RCC 7860 (cell line): ENCODE data around the gene SIRT1.
"Not testable (repeated sequence)": the region's sequence is repeated elsewhere in the genome, so short reads cannot be mapped to it uniquely, and the experiment has no call there.

ENCODE experiments used
- DNase-seq: peaks from one replicate; pipeline ENCODE4 v3.0.0-alpha.2; 2015; ENCODE audit warnings: low spot score
- FAIRE-seq: peaks from 2 replicates; lab custom pipeline; 2012; peaks lifted over from hg19 to GRCh38; lab: Jason Lieb, UNC

The SIRT1 gene

DNA sequence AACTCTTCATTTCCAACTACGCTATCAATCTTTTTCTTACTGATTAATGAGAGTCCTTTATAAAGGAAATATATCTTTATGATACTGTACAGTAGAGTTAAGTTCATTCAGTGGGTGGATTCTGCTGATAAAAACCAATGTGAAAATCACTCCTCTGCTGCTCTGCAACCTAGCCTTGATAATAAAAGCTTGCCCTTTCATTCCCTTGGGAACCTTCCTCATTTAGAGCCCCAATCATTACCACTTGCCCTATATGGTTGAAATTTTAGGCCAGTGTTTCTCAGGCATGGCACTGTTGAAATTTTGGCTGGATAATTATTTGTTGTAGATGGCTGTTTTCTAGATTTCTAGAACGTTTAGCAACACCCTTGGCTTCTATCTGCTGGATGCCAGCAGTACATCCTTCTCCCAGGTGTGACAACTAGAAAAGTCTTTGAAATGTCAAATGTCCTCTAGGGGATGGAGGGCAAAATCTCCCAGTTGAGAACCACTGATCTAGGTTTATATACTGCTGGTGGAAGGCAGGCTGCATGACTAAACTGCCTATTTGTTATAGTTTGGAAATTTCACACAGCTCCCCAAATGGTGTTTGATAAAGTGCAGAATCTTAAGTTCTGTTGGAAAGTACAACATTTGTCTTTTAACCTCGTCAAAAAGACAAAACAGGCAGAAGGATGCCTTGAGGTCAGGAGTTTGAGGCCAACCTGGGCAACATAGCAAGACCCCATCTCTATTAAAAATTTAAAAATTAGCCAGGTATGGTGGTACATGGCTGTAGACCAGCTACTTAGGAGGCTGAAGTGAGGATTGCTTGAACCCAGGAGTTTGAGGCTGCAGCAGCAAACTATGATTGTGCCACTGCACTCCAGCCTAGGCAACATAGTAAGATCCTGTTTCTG is 8.9 kb upstream of the SIRT1 start:
- DNase-seq (no peak), FAIRE-seq (no peak)

DNA sequence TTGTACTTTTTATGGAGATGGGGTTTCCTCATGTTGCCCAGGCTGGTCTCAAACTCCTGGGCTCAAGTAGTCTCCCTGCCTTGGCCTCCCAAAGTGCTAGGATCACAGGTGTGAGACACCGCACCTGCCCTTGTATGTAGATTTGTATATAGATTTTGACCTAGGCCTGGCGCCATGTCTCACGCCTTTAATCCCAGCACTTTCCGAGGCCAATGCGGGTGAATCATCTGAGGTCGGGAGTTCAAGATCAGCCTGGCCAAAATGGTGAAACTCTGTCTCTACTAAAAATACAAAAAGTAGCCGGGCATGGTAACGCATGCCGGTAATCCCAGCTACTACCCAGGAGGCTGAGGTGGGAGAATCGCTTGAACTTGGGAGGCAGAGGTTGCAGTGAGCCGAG is 7.0 kb upstream of the SIRT1 start:
- FAIRE-seq, DNase-seq: not testable (repeated sequence)

DNA sequence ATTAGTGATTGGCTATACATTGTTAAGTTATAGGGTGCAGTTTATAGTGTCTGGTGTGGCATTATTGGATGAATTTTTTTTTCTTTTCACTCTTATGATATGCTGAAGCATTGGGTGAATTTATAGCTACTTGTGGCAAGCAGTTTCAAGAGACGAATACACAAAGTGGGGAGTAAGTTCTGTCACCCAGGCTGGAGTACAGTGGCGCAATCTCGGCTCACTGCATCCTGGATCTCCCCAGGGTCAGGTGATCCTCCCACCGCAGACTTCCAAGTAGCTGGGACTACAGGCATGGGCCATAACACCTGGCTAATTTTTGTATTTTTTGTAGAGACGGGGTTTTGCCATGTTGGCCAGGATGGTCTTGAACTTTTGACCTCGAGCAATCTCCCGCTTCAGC is 6.3 kb upstream of the SIRT1 start:
- no peak for DNase-seq
- no peak for FAIRE-seq

DNA sequence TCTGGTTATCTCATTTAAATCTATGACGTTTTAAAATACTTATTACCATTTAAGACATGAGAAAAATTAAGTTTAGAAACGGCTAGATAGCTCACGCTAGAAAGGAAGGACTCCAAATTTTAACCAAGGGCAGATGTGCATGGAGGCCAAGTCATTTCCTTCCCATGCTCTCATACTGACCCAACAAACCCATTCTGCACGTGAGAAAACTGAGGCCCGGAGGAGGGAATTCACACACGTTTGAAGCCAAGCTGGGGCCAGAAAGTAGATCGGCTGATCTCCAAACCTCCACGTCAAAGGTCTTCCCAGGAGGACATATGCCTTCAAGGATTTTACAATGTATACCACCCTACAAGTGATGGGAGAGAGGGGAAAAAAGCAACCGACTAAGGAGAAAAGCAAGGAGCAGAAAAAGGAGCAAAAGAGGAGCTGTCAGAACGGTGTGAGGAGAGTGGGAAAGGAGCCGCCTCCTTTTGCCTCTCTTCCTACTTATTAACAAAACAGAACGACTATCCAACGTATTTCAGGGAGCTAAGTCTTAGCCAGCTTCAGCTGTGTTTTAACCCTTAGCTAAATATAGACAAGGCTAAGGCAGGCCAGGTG is 645 bp upstream of the SIRT1 start:
- DNase-seq (no peak), FAIRE-seq (no peak)

DNA sequence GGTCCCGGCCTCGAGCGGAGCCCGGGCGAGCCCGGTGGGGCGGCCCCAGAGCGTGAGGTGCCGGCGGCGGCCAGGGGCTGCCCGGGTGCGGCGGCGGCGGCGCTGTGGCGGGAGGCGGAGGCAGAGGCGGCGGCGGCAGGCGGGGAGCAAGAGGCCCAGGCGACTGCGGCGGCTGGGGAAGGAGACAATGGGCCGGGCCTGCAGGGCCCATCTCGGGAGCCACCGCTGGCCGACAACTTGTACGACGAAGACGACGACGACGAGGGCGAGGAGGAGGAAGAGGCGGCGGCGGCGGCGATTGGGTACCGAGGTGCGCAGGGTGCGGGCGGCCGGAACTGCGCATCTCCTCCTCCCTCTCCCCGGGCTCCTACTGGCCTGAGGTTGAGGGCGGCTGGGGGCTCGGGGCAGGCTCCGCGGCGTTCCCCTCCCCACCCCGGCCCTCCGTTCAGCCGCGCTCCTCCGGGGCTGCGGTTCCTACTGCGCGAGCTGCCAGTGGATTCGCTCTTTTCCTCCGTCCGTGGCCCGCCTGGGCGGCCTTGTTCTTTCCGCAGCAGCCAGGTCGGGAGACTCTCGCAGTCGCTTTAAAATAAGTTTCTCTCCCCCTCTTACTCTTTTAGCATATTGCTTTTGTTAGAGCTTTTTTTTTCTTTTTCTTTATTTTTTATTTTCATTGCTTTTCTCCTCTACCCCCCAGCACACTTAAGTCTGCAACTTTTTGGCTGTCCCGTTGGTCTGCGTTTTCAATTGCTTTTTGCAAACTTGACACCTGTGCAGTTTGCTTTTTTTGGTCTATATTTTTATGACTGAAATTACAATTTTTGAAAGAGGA is 600 bp downstream of the SIRT1 start:
- FAIRE-seq: no peak
- DNase-seq: peak; percentile 71

DNA sequence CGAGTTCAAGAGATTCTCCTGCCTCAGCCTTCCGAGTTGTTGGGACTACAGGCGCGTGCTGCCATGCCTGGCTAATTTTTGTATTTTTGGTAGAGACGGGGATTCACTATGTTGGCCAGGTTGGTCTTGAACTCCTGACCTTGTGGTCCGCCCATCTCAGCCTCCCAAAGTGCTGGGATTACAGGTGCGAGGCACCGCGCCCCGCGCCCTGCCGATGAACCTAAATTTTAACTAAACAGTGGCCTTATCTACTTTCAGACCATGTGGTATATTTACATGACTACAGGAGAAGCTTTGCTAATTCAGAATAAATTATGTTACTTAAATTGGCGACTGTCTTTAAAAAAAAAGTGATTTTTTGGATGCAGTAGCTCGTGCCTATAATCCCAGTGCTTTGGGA is 9.2 kb downstream of the SIRT1 start:
- DNase-seq (no peak), FAIRE-seq (no peak)

DNA sequence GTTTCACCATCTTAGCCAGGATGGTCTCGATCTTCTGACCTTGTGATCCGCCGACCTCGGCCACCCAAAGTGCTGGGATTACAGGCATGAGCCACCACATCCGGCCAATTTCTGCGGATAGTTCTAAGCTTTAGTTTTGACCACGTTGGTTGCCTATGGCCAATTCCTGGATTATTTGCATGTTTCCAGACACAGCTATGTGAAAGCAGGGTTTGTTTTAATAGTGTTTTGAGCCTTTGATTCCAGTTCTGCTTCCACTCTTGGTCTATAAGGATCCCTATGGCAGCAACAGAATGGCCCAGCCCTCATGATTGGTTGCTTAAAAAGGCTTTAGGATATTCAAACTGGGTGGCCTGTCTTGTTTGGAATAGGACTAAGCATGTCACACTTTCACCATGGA is 19.1 kb downstream of the SIRT1 start:
- DNase-seq: no peak
- no peak for FAIRE-seq

DNA sequence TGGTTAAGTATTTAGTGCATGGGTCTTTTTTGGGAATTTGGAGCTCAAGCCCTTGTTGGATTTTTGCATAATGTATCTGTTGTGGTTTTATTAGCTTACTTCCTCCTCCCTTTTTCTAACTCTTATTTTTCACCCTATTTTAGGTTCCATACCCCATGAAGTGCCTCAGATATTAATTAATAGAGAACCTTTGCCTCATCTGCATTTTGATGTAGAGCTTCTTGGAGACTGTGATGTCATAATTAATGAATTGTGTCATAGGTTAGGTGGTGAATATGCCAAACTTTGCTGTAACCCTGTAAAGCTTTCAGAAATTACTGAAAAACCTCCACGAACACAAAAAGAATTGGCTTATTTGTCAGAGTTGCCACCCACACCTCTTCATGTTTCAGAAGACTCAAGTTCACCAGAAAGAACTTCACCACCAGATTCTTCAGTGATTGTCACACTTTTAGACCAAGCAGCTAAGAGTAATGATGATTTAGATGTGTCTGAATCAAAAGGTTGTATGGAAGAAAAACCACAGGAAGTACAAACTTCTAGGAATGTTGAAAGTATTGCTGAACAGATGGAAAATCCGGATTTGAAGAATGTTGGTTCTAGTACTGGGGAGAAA is 28.0 kb downstream of the SIRT1 start:
- no peak for DNase-seq

DNA sequence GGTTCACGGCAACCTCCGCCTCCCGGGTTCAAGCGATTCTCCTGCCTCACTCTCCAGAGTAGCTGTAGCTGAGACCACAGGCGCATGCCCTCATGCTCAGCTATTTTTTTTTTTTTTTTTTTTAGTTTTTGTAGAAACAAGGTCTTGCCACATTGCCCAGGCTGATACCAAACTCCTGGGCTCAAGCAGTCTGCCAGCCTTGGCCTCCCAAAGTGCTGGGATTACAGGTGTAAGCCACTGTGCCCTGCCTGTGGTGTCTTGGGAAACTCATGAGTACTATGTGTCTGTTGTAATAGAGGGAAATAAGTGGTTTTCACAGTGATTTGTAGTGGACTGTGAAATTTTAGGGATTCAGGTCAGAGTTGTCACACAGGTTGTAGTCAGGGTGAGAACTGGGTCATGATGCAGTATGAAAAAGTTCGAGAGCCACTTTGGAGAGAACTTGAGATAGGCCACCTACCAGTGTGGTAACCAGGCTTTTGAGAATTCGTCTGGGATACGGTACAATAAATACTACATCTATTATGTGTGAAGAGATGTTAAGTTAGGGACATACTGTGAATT is 30.4 kb downstream of the SIRT1 start:
- FAIRE-seq (no peak), DNase-seq (no peak)

More for the DNA sequence above, 28.0 kb downstream of the SIRT1 start:
- FAIRE-seq: no peak

DNA sequence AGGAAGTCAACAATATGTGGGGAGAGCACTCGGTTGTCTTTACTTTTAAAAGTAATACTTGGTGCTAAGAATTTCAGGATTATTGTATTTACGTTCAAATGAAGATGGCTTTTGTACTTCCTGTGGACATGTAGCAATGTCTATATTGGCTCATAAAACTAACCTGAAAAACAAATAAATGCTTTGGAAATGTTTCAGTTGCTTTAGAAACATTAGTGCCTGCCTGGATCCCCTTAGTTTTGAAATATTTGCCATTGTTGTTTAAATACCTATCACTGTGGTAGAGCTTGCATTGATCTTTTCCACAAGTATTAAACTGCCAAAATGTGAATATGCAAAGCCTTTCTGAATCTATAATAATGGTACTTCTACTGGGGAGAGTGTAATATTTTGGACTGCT is 32.7 kb downstream of the SIRT1 start:
- no peak for FAIRE-seq

DNA sequence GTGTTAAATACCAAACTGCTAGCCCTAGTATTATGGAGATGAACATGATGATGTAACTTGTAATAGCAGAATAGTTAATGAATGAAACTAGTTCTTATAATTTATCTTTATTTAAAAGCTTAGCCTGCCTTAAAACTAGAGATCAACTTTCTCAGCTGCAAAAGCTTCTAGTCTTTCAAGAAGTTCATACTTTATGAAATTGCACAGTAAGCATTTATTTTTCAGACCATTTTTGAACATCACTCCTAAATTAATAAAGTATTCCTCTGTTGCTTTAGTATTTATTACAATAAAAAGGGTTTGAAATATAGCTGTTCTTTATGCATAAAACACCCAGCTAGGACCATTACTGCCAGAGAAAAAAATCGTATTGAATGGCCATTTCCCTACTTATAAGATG is 33.2 kb downstream of the SIRT1 start:
- no peak for FAIRE-seq
- DNase-seq: no peak

More for the DNA sequence above, 32.7 kb downstream of the SIRT1 start:
- DNase-seq: no peak

DNA sequence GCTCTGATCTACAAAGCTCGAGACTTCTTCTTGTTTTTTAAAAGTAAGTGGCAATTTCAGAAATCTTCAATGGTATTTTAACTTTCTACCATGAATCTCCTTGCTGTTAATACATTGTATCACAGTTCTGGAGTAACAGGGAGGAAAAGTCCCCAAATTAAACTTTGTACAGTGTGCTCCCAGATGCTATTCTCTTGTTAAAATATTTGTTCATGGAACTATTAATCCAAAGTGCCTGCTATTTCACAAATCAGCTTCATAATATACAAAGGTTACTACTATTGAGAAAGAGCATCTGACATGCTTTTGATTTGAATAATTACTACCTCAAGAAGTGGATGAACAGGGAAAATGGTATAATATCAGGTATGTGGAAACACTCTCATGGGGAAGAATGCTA is 36.6 kb downstream of the SIRT1 start:
- DNase-seq: no peak
- no peak for FAIRE-seq

DNA sequence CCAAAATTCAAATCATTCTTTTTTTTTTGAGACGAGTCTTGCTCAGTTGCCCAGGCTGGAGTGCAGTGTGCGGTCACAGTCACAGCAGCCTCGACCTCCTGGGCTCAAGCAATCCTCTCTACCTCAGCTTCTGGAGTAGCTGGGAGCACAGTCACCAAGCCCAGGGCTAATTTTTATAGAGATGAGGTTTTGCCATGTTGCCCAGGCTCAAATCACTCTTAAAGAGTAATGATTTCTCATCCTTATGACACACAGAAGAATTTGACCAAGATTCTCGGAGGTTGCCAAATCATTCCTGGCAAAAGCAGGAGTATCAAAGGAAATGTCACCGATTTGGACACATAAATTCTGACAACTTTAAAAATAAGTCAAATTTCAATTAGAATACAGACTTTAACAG is 39.1 kb downstream of the SIRT1 start:
- FAIRE-seq: no peak
- peak; percentile 23 for DNase-seq

DNA sequence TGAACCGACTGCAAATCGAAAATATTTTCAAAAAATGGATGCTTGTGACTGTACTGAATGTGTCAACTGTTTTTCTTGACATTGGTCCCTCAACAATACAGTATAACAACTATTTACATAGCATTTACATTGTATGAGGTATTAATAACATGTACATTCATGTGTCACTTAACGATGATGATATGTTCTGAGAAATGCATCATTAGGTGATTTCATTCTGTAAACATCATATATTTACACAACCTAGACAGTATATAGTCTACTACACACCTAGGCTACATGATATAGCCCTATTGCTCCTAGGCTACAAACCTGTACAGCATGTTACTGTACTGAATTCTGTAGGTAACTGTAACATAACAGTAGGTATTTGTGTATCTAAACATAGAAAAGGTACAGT is 39.7 kb downstream of the SIRT1 start:
- FAIRE-seq (no peak), DNase-seq (no peak)

DNA sequence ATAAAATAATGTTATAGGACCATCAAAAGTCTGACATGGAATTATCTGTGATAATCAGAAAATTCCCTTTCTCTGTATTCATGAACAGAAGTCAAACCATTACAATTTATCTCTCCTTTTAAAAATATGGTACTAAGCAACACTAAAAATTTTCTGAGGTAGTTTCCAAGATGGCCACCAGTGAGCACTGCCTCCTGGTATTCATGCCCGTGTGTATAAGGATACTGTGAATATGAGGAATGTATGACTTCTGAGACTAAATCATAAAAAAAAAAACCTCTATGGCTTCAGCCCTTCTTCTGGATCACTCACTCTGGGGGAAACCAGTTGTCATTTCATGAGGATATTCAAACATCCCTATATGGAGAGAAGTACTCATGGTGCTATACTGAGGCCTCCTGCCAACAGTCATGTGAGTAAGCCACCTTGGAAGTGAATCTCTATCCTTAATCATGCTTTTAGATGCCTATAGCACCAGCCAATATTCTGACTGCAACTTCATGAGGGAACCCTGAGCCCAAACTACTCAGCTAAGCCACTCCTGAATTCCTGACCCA is 41.1 kb downstream of the SIRT1 start:
- DNase-seq (no peak), FAIRE-seq (no peak)

DNA sequence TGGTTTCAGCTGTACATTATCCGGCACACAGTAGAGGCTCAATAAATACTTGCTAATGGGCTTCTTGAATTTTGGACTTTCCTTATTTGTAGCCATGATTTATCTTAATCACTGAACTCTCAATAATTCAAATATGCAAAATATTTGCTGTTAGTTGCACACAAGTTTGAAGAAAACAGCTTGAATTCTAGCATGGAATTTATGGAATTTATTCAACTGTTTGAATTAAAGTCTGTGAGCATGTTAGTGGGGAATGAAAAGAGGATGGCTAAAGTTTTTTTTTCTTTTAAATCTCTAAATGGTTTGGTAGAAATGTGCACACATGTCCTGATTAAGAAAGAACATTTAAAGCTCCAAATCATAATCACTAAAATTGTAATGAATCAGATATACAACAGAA is 42.5 kb downstream of the SIRT1 start:
- DNase-seq (no peak), FAIRE-seq (no peak)

DNA sequence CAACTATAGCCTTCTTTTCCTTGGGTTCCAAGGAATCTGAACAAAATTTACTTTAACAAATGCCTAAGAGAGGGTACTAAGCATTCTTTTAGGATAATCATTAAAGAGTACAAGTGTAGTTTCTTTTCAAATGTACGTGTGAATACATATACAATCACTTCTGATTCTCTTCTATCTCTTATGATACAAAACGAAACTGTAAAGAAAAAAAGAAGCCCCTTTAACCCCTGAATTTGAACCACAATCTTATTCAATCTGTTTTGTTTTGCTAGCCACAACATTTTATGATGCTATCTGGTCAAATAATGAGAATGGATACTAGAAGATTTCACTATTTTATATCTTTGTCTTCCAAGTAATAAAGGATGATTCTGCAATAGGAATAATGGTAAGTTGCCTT is 48.7 kb downstream of the SIRT1 start:
- FAIRE-seq: no peak
- no peak for DNase-seq

DNA sequence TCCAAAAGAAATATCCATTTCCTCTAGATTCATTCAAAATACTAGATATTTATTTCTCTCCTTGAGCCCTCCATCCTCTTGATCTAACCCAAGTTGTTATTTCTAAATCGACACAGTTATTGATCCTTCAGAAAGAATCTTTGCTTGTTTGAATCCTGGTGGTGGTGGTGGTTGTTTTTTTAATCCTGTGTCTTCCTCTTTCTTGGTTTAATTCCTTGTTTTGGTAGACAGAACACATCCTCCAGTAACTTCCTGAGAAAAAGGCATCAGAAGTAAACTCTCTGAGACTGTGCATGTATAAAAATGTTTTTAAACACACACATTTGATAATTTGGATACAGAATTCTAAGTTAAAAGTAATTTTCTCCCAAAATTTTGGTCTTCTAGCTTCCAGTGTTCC is 49.9 kb downstream of the SIRT1 start:
- no peak for DNase-seq
- FAIRE-seq: no peak

DNA sequence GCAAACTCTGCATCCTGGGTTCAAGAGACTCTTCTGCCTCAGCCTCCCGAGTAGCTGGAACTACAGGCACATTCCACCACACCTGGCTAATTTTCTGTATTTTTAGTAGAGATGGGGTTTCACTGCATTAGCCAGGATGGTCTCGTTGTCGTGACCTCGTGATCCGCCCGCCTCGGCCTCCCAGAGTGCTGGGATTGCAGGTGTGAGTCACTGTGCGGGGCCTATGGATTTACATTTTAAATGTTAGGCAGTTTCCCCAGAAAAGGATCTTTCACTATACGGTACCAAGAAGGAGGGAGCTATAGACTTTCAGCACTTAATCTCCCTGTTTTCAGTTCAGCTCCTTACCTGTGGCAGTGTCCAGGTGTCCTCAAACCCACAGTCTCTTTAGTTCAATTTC is 50.8 kb downstream of the SIRT1 start:
- DNase-seq (no peak), FAIRE-seq (no peak)

DNA sequence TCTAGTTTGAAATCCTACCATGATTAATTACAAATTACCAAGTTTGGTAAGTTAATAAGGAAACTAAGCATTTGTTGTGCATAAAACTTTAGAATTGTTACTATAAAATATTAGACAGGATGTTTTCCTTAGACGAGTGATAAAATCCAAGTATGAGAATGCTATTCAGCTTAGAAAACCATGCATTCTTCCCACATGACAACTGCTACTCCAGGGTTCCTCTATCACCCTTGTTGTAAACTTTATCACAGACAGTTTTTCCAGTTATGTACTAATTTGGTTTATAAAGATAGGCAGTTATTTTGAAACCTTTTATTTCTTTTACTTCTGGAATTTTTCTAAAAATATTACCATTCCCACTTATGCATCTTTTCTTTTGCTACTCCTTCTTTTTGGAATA is 52.0 kb downstream of the SIRT1 start:
- no peak for DNase-seq
- no peak for FAIRE-seq

DNA sequence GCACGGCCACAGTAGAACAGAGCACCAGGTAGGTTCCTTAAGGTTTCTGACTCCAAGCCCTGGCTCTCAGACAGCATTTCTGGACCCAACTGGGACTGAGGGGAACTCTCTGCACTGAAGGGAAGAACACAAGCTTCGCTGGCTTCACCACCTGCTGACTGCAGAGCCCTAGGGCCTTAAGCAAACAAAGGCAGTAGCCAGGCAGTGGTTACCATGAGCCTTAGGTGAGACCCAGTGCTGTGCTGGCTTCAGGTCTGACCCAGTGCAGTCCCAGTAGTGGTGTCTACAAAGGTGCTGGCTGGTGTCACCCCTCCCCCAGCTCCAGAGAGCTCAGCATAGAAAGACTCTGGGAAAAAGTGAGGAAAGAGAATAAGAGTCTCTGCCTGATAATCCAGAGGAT is 59.5 kb downstream of the SIRT1 start:
- no peak for DNase-seq
- no peak for FAIRE-seq
